MM.1S (cell line): Measurements from ENCODE around the gene SPDYE16.
"Not testable (repeated sequence)": the region's sequence is repeated elsewhere in the genome, so short reads cannot be mapped to it uniquely, and the experiment has no call there.

ENCODE experiments used
- EZH2 ChIP-seq: fragments of 300-600 bp; sonication (generic); optimal IDR thresholded peaks from 2 replicates; pipeline ENCODE3; 2017; ENCODE audit warnings: low read depth, mild to moderate bottlenecking, antibody characterized with exemption, low read length, mixed read lengths
- TF ChIP-seq, protein P1 (sequence below): fragments of 300-600 bp; sonication (generic); IDR thresholded peaks from 2 replicates; pipeline ENCODE4 v1.5.1; 2016; ENCODE audit warnings: antibody characterized with exemption, low read length, mixed read lengths

DNA sequence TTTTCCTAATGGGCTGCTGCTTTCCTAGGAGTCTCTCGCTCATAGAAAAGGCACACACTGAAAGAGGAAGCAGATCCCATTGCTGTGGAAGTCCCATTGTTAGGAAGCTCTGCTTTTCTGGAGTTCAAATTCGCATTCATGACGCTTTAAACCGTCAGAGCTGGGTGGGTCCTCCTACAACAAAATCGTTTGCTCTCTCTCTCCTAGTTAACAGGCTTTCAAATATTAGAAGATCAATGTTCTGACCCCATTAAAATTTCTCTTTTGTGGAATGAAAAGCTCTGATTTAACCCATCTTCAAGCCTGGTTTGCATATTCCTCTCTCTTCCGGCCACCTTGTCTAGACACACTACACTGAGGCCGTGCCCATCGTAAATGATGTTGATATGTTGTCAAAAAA lies at the start of gene SPDYE16:
- TF ChIP-seq, protein P1, sequence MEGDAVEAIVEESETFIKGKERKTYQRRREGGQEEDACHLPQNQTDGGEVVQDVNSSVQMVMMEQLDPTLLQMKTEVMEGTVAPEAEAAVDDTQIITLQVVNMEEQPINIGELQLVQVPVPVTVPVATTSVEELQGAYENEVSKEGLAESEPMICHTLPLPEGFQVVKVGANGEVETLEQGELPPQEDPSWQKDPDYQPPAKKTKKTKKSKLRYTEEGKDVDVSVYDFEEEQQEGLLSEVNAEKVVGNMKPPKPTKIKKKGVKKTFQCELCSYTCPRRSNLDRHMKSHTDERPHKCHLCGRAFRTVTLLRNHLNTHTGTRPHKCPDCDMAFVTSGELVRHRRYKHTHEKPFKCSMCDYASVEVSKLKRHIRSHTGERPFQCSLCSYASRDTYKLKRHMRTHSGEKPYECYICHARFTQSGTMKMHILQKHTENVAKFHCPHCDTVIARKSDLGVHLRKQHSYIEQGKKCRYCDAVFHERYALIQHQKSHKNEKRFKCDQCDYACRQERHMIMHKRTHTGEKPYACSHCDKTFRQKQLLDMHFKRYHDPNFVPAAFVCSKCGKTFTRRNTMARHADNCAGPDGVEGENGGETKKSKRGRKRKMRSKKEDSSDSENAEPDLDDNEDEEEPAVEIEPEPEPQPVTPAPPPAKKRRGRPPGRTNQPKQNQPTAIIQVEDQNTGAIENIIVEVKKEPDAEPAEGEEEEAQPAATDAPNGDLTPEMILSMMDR = not testable (repeated sequence)
- not testable (repeated sequence) for TF ChIP-seq EZH2
